GM19438 (cell line): ENCODE measurements around the gene DENND11.
"Not testable (repeated sequence)": the region's sequence is repeated elsewhere in the genome, so short reads cannot be mapped to it uniquely, and the experiment has no call there.

Experiments used
- ATAC-seq: cut with Tn5 transposase; IDR thresholded peaks from one replicate; pipeline ENCODE4 v1.9.1; 2021; ENCODE audit warnings: low read depth; ENCODE audit not compliant: unreplicated experiment

Gene DENND11

DNA sequence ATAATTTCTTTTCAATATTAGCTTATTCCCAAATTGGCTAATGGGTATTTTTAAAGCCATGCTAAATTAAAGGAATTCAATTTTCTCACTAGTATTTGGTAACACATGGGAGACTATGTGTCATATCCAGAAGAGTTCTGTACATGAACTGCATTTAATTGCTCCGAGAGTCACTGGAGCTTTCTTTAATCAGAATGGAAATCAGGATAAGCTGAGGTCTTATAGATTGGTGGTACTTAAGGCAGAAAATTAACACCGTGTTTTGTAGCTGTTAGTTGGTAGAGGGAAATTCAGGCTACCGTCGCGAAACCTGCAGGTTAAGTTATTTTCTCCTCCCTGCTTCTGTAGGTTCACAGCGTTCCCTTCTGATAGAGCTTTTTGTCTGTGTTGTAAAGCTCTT, 6.4 kb upstream of the DENND11 start, which contains the start of gene WEE2:
TSS of gene WEE2 (plus strand) at position 3 of the 400 bp plus-strand sequence. CDS start 406 bp downstream, outside the sequence.
- no peak for ATAC-seq

GRCh38 chr7:141706239-141707064, 4.5 kb upstream of the DENND11 start:
- ATAC-seq = no peak

DNA sequence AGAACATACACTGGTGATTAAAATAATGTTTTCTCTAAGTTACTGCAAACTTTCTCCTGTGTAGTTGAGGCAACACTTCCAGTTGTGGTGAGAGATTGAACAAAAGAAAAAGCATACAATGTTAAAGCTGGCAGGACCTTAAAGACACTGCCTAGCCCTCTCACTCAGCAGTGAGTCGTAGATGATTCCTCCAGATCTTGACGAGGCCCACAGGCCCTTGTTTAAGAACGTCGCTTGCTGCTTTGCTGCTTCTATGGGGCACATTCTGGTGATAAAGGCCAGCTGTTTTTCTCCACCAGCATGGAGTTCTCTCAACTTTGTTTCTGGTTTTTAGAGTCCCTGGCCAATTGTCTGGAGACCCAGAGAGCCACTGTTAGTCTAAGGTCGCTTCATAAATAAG, 2.8 kb upstream of the DENND11 start:
- ATAC-seq = no peak

- ATAC-seq = no peak
Observed at GRCh38 chr7:141704112-141704511, 2.1 kb upstream of the DENND11 start.

- no peak for ATAC-seq
Observed at GRCh38 chr7:141702892-141703291, 926 bp upstream of the DENND11 start.

GRCh38 chr7:141701489-141702046, 398 bp downstream of the DENND11 start:
- ATAC-seq = peak; percentile 82

GRCh38 chr7:141700848-141701371, 1.1 kb downstream of the DENND11 start:
- no peak for ATAC-seq

- ATAC-seq = no peak
Observed at GRCh38 chr7:141700296-141700847, 1.6 kb downstream of the DENND11 start.

- no peak for ATAC-seq
Observed at GRCh38 chr7:141699860-141700259, 2.1 kb downstream of the DENND11 start.

DNA sequence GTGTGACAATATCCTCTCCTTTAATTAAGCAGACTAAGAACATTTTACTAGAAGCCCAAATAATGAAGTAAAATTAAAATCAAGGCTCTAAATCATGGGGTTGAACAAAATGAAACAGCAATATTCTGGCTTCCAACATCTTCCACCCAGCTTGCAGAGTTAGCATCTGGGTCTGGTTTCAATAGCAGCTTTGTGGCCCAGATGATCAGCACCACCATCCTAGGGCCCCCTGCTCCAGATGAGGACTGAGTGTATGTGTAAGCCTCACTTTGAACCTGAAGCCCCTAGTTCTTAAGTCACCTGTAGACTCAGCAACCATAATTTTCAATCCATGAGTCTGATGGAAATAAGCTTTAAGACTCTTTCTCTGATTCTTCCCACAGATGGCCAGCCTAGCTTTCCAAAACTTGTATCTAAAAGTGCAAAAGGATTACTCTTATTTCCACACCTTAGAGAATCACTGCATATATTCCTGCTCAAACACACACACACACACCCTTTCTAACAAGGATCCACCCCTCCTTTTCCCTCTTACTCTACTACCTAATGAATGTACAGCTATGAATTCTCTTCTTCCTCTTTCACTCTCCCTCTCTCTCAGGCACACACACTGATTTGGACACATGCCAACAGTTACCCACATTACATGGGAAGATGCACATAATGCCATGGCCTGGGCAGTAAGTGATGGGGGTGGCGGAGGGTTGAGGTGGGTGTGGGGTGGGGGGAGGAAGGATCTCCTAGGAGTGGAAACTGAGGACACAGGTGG, 3.5 kb downstream of the DENND11 start:
- ATAC-seq = no peak

DNA sequence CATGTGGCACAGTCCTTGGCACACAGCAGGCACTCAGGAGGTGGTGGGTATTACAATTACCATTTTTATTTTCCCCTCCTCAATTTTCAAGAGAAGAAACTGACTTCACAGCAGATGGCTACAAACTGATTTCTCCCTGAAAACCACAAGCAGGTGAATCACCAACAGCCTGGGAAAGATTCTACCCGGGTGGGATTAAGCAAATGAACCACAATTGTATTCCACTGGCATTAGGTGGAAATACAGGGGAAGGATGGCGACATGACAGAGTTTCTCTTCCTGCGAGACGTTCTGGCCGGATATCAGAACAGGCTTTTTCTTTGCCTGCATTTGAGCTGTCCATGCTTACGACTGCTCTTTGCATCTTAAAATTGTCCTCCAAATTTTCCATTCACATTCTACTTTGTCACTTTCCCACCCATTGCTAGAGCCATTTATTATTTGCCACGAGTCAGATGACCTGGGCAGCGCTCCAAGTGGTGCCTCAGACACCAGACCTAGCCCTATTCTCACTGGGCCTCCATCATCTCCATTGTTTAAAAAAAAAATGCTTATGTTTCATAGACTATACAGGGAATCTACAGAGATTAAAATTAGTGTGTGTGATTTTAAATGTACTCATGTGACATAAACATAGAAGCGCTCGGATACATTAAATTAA, 4.6 kb downstream of the DENND11 start:
- no peak for ATAC-seq

- ATAC-seq = no peak
Observed at GRCh38 chr7:141696348-141696747, 5.6 kb downstream of the DENND11 start.

- ATAC-seq = no peak
Observed at GRCh38 chr7:141695803-141696289, 6.1 kb downstream of the DENND11 start.

GRCh38 chr7:141693082-141693481, 8.9 kb downstream of the DENND11 start:
- ATAC-seq = no peak

DNA sequence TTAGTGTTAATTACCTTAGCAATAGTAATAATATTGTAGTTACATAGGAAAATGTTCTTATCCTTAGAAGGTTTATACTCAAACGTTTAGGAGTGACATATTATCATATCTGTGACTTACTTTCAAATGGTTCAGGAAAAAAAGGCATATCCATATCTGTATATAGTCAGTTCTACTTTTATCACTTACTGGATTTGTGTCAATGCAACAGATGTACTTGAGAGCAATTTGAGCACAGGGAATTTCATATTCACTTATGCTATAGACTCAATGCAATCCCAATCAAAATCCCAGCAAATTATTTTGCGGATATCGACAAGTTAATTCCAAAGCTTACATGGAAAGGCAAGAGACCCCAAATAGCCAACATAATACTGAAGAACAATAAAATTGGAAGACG, 10.0 kb downstream of the DENND11 start:
- no peak for ATAC-seq

DNA sequence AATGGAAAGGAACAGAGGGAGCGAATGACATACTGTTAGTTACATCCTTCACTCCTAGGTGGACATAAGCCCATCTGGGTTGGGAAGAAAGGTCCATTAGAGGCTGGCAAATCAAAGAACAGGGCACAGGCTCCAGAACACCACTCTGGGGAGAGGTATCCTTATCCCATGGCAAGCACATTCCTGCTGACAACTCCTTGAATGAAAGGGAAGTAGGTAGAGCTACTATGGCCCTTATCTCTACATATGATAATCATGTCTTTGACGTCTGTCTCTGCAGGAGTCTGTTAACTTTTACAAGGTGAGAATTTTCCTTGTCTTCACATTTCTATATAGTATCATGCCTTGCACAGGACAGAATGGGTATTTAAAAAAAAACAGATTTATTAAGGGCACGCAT, 10.4 kb downstream of the DENND11 start:
- no peak for ATAC-seq

DNA sequence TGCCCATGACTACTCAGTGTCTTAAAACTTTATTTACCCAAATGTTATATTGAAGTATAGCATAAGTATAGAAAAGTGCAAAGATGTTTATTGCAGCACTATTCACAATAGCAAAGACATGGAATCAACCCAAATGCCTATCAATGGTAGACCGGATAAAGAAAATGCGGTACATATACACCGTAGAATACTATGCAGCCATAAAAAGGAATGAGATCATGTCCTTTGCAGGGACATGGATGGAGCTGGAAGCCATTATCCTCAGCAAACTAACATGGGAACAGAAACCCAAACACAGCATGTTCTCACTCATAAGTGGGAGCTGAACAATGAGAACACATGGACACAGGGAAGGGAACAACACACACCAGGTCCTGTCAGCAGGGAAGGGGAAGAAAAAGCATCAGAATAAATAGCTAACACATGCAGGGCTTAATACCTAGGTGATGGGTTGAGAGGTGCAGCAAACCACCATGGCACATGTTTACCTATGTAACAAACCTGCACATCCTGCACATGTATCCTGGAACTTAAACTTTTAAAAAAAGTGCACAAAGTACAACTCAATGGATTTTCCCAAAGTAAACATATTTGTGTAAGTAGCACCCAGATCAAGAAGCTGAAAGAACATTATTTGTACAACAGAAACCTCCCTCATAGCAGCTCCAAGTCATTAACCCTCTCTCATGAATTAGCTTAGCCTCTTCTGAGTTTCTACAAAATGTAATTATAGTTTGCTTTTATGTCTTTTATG, 12.7 kb downstream of the DENND11 start:
- ATAC-seq = not testable (repeated sequence)

GRCh38 chr7:141688043-141688442, 13.9 kb downstream of the DENND11 start:
- no peak for ATAC-seq

GRCh38 chr7:141686670-141687069, 15.3 kb downstream of the DENND11 start:
- no peak for ATAC-seq
